Sigmoid colon (tissue), 4 donors: ENCODE data around the gene ZNF24.

ENCODE experiments used
- EP300 ChIP-seq, 4 donors: sonication (generic); formaldehyde crosslinking; IDR thresholded peaks; one replicate each; pipeline ENCODE4 v1.6.1; 2017; ENCODE audit warnings: antibody characterized with exemption in 4 of 4
- POLR2A ChIP-seq, 2 donors: fragments of 450-650 bp; IDR thresholded peaks; one replicate each; pipeline ENCODE4 v1.6.1; 2016; ENCODE audit warnings: antibody characterized with exemption in 2 of 2, mild to moderate bottlenecking in 2 of 2, moderate library complexity in 2 of 2
- POLR2AphosphoS5 ChIP-seq, 4 donors: sonication (generic); formaldehyde crosslinking; IDR thresholded peaks; one replicate each; pipeline ENCODE4 v1.6.1; 2017; ENCODE audit warnings: antibody characterized with exemption in 4 of 4
- TF ChIP-seq, protein P1 (sequence below), 4 experiments: fragments of 450-650 bp in 3 of 4; fragments of 200-600 bp in 1 of 4; IDR thresholded peaks; one replicate each; pipeline ENCODE4 v1.5.1; 2016 to 2019; ENCODE audit warnings: antibody characterized with exemption in 4 of 4, mild to moderate bottlenecking in 3 of 4, moderate library complexity in 2 of 4

DNA sequence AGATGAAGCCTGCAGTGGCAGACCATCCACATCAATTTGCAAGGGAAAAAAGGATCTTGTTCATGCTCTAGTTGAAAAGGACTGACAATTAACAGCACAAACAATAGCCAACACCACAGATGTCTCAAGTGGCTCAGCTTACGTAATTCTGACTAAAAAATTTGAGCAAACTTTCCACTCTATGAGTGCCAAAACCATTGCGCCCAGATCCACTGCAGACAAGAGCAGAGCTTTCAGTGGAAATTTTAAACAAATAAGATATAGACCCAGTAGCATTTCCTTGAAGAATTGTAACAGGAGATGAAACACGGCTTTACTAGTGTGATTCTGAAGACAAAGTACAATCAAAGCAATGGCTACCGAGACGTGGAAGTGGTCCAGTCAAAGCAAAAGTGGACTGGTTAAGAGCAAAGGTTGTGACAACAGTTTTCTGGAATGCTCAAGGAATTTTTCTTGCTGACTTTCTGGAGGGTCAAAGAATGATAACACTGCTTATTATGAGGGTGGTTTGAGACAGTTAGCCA is 44.9 kb upstream of the ZNF24 start:
- TF ChIP-seq POLR2A (IDR thresholded peaks at IDR 0.05): no peak
- TF ChIP-seq, protein P1, sequence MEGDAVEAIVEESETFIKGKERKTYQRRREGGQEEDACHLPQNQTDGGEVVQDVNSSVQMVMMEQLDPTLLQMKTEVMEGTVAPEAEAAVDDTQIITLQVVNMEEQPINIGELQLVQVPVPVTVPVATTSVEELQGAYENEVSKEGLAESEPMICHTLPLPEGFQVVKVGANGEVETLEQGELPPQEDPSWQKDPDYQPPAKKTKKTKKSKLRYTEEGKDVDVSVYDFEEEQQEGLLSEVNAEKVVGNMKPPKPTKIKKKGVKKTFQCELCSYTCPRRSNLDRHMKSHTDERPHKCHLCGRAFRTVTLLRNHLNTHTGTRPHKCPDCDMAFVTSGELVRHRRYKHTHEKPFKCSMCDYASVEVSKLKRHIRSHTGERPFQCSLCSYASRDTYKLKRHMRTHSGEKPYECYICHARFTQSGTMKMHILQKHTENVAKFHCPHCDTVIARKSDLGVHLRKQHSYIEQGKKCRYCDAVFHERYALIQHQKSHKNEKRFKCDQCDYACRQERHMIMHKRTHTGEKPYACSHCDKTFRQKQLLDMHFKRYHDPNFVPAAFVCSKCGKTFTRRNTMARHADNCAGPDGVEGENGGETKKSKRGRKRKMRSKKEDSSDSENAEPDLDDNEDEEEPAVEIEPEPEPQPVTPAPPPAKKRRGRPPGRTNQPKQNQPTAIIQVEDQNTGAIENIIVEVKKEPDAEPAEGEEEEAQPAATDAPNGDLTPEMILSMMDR (IDR thresholded peaks at IDR 0.05): no peak
- no peak for TF ChIP-seq POLR2AphosphoS5 (IDR thresholded peaks at IDR 0.05)
- TF ChIP-seq EP300 (IDR thresholded peaks at IDR 0.05): no peak
